Liver (tissue), 3 donors: ENCODE data around the gene NYAP2.

Experiments
- RAD21 ChIP-seq, 2 donors: IDR thresholded peaks; 2 replicates each; pipeline ENCODE4 v1.6.1; 2016; ENCODE audit warnings: antibody characterized with exemption in 2 of 2, mild to moderate bottlenecking in 2 of 2
- TAF1 ChIP-seq: conservative IDR thresholded peaks from 2 replicates; pipeline ENCODE4 v1.6.1; 2016; ENCODE audit warnings: antibody characterized with exemption, mild to moderate bottlenecking
- YY1 ChIP-seq: IDR thresholded peaks from 2 replicates; pipeline ENCODE4 v1.6.1; 2016; ENCODE audit warnings: antibody characterized with exemption, mild to moderate bottlenecking
- TF ChIP-seq, protein P1 (sequence below): fragments of 150-350 bp; IDR thresholded peaks from 2 replicates; pipeline ENCODE4 v1.5.1; 2017; ENCODE audit warnings: improper control_type of control experiment, low read depth, low read length; ENCODE audit not compliant: missing input control
- TF ChIP-seq, protein P2 (sequence below): IDR thresholded peaks from 2 replicates; pipeline ENCODE4 v1.6.1; 2016; ENCODE audit warnings: antibody characterized with exemption, mild to moderate bottlenecking
- TF ChIP-seq, protein P3 (sequence below): IDR thresholded peaks from 2 replicates; pipeline ENCODE4 v1.6.1; 2016; ENCODE audit warnings: antibody characterized with exemption
- donor health status: healthy.
- donor health status: healthy.

DNA sequence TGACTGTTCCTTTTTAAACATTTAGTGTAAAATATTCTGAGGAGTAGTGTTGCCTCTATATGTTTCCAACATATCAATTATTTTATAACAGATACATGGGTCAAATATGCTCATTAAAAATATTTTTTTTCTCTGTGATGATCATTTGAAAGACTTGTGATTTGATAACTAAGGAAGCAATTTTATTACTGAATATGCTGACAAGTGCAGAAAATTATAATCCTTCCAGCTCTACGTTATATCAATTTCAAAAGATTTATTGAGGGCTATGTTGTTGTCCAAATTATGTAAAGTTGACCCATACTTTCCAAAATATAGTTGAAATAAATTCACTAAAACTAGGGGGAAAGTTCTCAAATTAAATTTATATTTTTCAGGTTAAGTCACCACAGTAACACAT lies 290.6 kb downstream of the NYAP2 start:
- TF ChIP-seq TAF1 (no peak), RAD21 (IDR thresholded peaks at IDR 0.05) (no peak), YY1 (no peak)
- TF ChIP-seq, protein P1, sequence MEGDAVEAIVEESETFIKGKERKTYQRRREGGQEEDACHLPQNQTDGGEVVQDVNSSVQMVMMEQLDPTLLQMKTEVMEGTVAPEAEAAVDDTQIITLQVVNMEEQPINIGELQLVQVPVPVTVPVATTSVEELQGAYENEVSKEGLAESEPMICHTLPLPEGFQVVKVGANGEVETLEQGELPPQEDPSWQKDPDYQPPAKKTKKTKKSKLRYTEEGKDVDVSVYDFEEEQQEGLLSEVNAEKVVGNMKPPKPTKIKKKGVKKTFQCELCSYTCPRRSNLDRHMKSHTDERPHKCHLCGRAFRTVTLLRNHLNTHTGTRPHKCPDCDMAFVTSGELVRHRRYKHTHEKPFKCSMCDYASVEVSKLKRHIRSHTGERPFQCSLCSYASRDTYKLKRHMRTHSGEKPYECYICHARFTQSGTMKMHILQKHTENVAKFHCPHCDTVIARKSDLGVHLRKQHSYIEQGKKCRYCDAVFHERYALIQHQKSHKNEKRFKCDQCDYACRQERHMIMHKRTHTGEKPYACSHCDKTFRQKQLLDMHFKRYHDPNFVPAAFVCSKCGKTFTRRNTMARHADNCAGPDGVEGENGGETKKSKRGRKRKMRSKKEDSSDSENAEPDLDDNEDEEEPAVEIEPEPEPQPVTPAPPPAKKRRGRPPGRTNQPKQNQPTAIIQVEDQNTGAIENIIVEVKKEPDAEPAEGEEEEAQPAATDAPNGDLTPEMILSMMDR, result no peak
- TF ChIP-seq, protein P2, sequence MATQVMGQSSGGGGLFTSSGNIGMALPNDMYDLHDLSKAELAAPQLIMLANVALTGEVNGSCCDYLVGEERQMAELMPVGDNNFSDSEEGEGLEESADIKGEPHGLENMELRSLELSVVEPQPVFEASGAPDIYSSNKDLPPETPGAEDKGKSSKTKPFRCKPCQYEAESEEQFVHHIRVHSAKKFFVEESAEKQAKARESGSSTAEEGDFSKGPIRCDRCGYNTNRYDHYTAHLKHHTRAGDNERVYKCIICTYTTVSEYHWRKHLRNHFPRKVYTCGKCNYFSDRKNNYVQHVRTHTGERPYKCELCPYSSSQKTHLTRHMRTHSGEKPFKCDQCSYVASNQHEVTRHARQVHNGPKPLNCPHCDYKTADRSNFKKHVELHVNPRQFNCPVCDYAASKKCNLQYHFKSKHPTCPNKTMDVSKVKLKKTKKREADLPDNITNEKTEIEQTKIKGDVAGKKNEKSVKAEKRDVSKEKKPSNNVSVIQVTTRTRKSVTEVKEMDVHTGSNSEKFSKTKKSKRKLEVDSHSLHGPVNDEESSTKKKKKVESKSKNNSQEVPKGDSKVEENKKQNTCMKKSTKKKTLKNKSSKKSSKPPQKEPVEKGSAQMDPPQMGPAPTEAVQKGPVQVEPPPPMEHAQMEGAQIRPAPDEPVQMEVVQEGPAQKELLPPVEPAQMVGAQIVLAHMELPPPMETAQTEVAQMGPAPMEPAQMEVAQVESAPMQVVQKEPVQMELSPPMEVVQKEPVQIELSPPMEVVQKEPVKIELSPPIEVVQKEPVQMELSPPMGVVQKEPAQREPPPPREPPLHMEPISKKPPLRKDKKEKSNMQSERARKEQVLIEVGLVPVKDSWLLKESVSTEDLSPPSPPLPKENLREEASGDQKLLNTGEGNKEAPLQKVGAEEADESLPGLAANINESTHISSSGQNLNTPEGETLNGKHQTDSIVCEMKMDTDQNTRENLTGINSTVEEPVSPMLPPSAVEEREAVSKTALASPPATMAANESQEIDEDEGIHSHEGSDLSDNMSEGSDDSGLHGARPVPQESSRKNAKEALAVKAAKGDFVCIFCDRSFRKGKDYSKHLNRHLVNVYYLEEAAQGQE, result no peak
- TF ChIP-seq, protein P3, sequence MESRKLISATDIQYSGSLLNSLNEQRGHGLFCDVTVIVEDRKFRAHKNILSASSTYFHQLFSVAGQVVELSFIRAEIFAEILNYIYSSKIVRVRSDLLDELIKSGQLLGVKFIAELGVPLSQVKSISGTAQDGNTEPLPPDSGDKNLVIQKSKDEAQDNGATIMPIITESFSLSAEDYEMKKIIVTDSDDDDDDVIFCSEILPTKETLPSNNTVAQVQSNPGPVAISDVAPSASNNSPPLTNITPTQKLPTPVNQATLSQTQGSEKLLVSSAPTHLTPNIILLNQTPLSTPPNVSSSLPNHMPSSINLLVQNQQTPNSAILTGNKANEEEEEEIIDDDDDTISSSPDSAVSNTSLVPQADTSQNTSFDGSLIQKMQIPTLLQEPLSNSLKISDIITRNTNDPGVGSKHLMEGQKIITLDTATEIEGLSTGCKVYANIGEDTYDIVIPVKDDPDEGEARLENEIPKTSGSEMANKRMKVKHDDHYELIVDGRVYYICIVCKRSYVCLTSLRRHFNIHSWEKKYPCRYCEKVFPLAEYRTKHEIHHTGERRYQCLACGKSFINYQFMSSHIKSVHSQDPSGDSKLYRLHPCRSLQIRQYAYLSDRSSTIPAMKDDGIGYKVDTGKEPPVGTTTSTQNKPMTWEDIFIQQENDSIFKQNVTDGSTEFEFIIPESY, result no peak
